ENCODE measurements around the gene RAX.
"Not testable (repeated sequence)": the region's sequence is repeated elsewhere in the genome, so short reads cannot be mapped to it uniquely, and the experiment has no call there.

Gene RAX

GRCh38 chr18:59272221-59272888, 899 bp downstream of the RAX start:
- DNase-seq (ENCODE audit: low read depth), result no peak

GRCh38 chr18:59271606-59272220, 1.5 kb downstream of the RAX start:
- DNase-seq (ENCODE audit: low read depth), result no peak

GRCh38 chr18:59270689-59271257, 2.5 kb downstream of the RAX start:
- DNase-seq (ENCODE audit: low read depth), result no peak

GRCh38 chr18:59269563-59270119, 3.6 kb downstream of the RAX start:
- no peak for DNase-seq (ENCODE audit: low read depth)

GRCh38 chr18:59268721-59269562, 4.3 kb downstream of the RAX start:
- DNase-seq (ENCODE audit: low read depth), result no peak

GRCh38 chr18:59268127-59268720, 5.0 kb downstream of the RAX start:
- DNase-seq (ENCODE audit: low read depth), result no peak

GRCh38 chr18:59267503-59268126, 5.6 kb downstream of the RAX start:
- DNase-seq (ENCODE audit: low read depth), result no peak

GRCh38 chr18:59266886-59267502, 6.3 kb downstream of the RAX start:
- no peak for DNase-seq (ENCODE audit: low read depth)

GRCh38 chr18:59266459-59266858, 6.8 kb downstream of the RAX start:
- DNase-seq (ENCODE audit: low read depth), result no peak

- DNase-seq (ENCODE audit: low read depth), result no peak
Measured at GRCh38 chr18:59265974-59266369, 7.3 kb downstream of the RAX start.

GRCh38 chr18:59265246-59265973, 7.8 kb downstream of the RAX start:
- peak; percentile 16 for DNase-seq (ENCODE audit: low read depth)

GRCh38 chr18:59264651-59265245, 8.5 kb downstream of the RAX start:
- DNase-seq (ENCODE audit: low read depth), result no peak

GRCh38 chr18:59264121-59264571, 9.1 kb downstream of the RAX start:
- no peak for DNase-seq (ENCODE audit: low read depth)

- no peak for DNase-seq (ENCODE audit: low read depth)
Measured at GRCh38 chr18:59263661-59264060, 9.6 kb downstream of the RAX start.

- DNase-seq (ENCODE audit: low read depth), result not testable (repeated sequence)
Measured at GRCh38 chr18:59262243-59262642, 11.0 kb downstream of the RAX start.

GRCh38 chr18:59261842-59262241, 11.4 kb downstream of the RAX start:
- DNase-seq (ENCODE audit: low read depth), result not testable (repeated sequence)

GRCh38 chr18:59255491-59255890, 17.8 kb downstream of the RAX start:
- not testable (repeated sequence) for DNase-seq (ENCODE audit: low read depth)

- no peak for DNase-seq (ENCODE audit: low read depth)
Measured at GRCh38 chr18:59249199-59249774, 24.0 kb downstream of the RAX start.

- DNase-seq (ENCODE audit: low read depth), result no peak
Measured at GRCh38 chr18:59246796-59247195, 26.5 kb downstream of the RAX start.
